Breast epithelium (tissue), 4 donors: ENCODE data around the gene MYO18B. TPM values are rescaled to one million over a fixed set of nuclear protein-coding genes. Genes with fewer than 3 reads are reported as not detected.

Source experiments
- DNase-seq, 2 donors: peaks; one replicate each; pipeline ENCODE4 v3.0.0-alpha.2; 2019; ENCODE audit warnings: low spot score in 2 of 2
- H3K27ac ChIP-seq, 2 donors: fragments of 200-600 bp; sonication (generic) in 1 of 2; one replicate each; pipeline ENCODE4 v1.5.1; 2016 to 2019; ENCODE audit warnings: mild to moderate bottlenecking in 1 of 2
- H3K27me3 ChIP-seq, 2 donors: fragments of 200-600 bp; sonication (generic) in 1 of 2; one replicate each; pipeline versions ENCODE4 v1.5.1 to v1.6.0; 2017 to 2019; ENCODE audit warnings: control low read depth in 1 of 2, mild to moderate bottlenecking in 1 of 2
- H3K36me3 ChIP-seq: fragments of 200-600 bp; one replicate; pipeline ENCODE4 v1.5.1; 2019
- H3K4me1 ChIP-seq, 2 donors: fragments of 200-600 bp; sonication (generic); one replicate each; pipeline ENCODE4 v1.5.1; 2016 to 2019; ENCODE audit warnings: control low read depth in 1 of 2
- H3K4me3 ChIP-seq, 3 donors: fragments of 200-600 bp; sonication (generic); 1 replicate in 2 of 3; 2 replicates in 1 of 3; pipeline ENCODE4 v1.5.1; 2016 to 2019; ENCODE audit warnings: mild to moderate bottlenecking in 3 of 3, moderate library complexity in 2 of 3
- H3K9me3 ChIP-seq, 2 donors: fragments of 200-600 bp; sonication (generic) in 1 of 2; one replicate each; pipeline ENCODE4 v1.5.1; 2016 to 2019; ENCODE audit warnings: control low read depth in 1 of 2
- CTCF ChIP-seq, 3 donors: fragments of 450-650 bp; IDR thresholded peaks; one replicate each; pipeline ENCODE4 v1.5.1; 2016 to 2017; ENCODE audit warnings: antibody characterized with exemption in 3 of 3, mild to moderate bottlenecking in 3 of 3, moderate library complexity in 3 of 3
- POLR2A ChIP-seq: fragments of 450-650 bp; IDR thresholded peaks from one replicate; pipeline ENCODE4 v1.6.1; 2016; ENCODE audit warnings: antibody characterized with exemption, mild to moderate bottlenecking, moderate library complexity
- POLR2AphosphoS5 ChIP-seq, 3 donors: sonication (generic); formaldehyde crosslinking; IDR thresholded peaks; one replicate each; pipeline ENCODE4 v1.6.1; 2017; ENCODE audit warnings: antibody characterized with exemption in 3 of 3
- intact Hi-C: fragments of 100-400 bp; cut with DNase I; formaldehyde crosslinking; loops from one replicate; pipeline ENCODE4 v1.15.1; 2023; ENCODE audit warnings: low total_unique reads
- total RNA-seq, 3 donors: library from RNA; depleted of rRNA; stranded (reverse); fragments of >200 nt; gene quantifications; one replicate each; pipeline ENCODE4 v1.1.0, GENCODE V29; 2016

Gene MYO18B
- total RNA-seq, 3 donors from 2014 or later: under 0.01 to 0.16 (median 0.15) TPM

- Histone ChIP-seq H3K9me3 (no peaks in the 10 kb centered on the region), H3K4me1 (no peaks in the 10 kb centered on the region), H3K27me3 (peaks cover 0 to 22% of the 10 kb centered on the region in 2 donors), H3K36me3 (no peaks in the 10 kb centered on the region), H3K4me3 (no peak overlapping the region), H3K27ac (no peak overlapping the region)
- no peak for DNase-seq
- intact Hi-C loops: no loop called here
- TF ChIP-seq POLR2AphosphoS5 (IDR thresholded peaks at IDR 0.05): no peak
- no peak for TF ChIP-seq CTCF (IDR thresholded peaks at IDR 0.05)
- no peak for TF ChIP-seq POLR2A
These were observed 315.7 kb downstream of the MYO18B start for GRCh38 chr22:26057731-26058130.

DNA sequence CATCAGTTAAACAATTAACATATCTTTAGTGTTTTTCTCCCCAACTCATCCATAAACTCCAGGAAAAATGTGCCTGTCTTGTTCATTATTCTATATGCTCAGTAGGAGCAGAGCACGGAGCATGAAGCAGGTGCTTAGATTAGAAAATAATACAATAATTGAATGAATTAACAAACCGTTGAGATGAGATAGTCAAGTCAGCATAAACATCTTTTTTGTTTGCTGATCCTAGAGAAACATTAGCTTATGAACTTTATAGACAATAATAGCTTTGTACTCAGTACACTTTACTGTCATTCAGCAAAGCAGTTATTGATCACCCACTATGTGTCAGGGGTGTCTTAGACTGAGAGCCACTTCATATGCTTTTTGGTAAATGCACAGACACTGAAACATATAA is 322.1 kb downstream of the MYO18B start:
- no peaks in the 10 kb centered on the region for H3K4me1 ChIP-seq

DNA sequence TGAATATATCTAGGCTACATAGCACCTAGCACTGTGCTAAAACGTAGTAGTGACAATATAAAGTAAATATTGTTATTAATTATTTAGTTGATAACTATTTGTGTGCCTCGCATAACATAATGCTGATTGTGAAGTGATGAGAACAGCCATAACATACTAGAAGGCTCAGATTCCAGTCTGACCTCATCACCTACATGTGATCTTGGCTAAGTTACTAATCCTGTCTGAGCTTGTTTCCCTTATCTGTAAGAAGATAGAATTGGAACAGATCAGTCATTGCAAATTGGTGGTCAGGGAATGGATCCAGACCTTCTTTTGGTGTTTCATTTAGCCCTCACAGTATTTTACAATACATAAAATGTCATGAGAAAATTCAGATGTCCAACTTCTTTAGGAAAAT is 323.9 kb downstream of the MYO18B start:
- DNase-seq: no peak
- peaks cover 0 to 4% of the 10 kb centered on the region in 2 donors for H3K27me3 ChIP-seq
- no peak overlapping the region for H3K4me3 ChIP-seq
- no peaks in the 10 kb centered on the region for H3K4me1 ChIP-seq
- intact Hi-C loops: no loop called here
- TF ChIP-seq POLR2AphosphoS5 (IDR thresholded peaks at IDR 0.05): no peak
- H3K27ac ChIP-seq: no peak overlapping the region
- no peaks in the 10 kb centered on the region for H3K9me3 ChIP-seq
- no peaks in the 10 kb centered on the region for H3K36me3 ChIP-seq

More for the DNA sequence above, 322.1 kb downstream of the MYO18B start:
- intact Hi-C loops: no loop called here
- H3K27ac ChIP-seq: no peak overlapping the region
- TF ChIP-seq CTCF (IDR thresholded peaks at IDR 0.05) (no peak), POLR2AphosphoS5 (IDR thresholded peaks at IDR 0.05) (no peak), POLR2A (no peak)
- no peaks in the 10 kb centered on the region for H3K36me3 ChIP-seq
- DNase-seq: no peak
- no peaks in the 10 kb centered on the region for H3K9me3 ChIP-seq
- peaks cover 0 to 4% of the 10 kb centered on the region in 2 donors for H3K27me3 ChIP-seq
- no peak overlapping the region for H3K4me3 ChIP-seq

DNA sequence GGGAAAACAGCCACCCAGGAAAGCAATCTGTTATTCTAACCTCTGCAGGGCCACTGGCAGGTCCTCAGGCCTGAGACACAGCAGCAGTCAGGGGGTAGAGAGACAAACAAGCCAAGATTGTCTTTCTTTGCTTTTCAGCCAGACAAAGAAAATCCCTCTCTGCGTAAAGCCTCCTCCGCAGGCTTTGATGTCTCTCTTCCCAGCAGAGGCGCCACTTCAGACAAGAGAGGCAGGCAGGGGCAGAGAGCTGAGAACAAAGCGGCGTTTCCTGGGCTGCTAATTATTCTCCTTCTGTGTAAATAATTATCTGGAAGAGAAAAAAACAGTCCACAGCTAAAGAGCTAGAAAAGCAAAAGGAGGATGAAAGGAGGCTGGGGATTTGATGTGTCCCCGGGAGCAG is 324.5 kb downstream of the MYO18B start:
- H3K4me1 ChIP-seq: no peaks in the 10 kb centered on the region
- peaks cover 0 to 4% of the 10 kb centered on the region in 2 donors for H3K27me3 ChIP-seq
- TF ChIP-seq POLR2A (no peak), CTCF (IDR thresholded peaks at IDR 0.05) (no peak), POLR2AphosphoS5 (IDR thresholded peaks at IDR 0.05) (no peak)
- no peak overlapping the region for H3K27ac ChIP-seq
- no peak for DNase-seq
- intact Hi-C loops: no loop called here
- no peaks in the 10 kb centered on the region for H3K36me3 ChIP-seq
- H3K9me3 ChIP-seq: no peaks in the 10 kb centered on the region
- H3K4me3 ChIP-seq: no peak overlapping the region

GRCh38 chr22:26068571-26068970 is 326.6 kb downstream of the MYO18B start:
- Histone ChIP-seq H3K9me3 (no peaks in the 10 kb centered on the region), H3K4me1 (no peaks in the 10 kb centered on the region), H3K4me3 (no peak overlapping the region), H3K27me3 (peaks cover 0 to 8% of the 10 kb centered on the region in 2 donors), H3K36me3 (no peaks in the 10 kb centered on the region), H3K27ac (no peak overlapping the region)
- intact Hi-C loops: no loop called here
- no peak for DNase-seq
- TF ChIP-seq POLR2A: no peak
- no peak for TF ChIP-seq CTCF (IDR thresholded peaks at IDR 0.05)
- no peak for TF ChIP-seq POLR2AphosphoS5 (IDR thresholded peaks at IDR 0.05)

DNA sequence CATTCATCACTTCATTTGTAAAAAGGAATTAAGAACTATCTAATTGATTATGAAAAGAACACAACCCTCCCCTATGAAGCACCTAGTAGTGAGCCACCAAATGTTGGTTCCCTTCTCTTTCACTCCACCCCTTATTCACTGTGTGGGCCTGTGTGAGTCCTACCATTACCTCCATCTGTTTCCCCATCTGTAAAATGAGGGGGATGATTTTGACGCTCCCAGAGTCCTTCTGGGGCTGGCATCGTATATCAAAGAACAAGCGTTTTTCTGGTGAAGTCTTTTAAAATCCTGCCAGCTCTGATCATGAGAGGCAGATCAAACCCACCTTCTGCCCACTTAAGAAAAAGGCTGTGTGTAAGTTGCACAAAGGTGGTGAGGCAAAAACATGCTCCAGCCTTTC is 330.6 kb downstream of the MYO18B start:
- Histone ChIP-seq H3K4me3 (no peak overlapping the region), H3K27ac (no peak overlapping the region), H3K36me3 (no peaks in the 10 kb centered on the region), H3K27me3 (peaks cover 0 to 22% of the 10 kb centered on the region in 2 donors), H3K9me3 (no peaks in the 10 kb centered on the region), H3K4me1 (no peaks in the 10 kb centered on the region)
- intact Hi-C loops: no loop called here
- TF ChIP-seq POLR2AphosphoS5 (IDR thresholded peaks at IDR 0.05): no peak
- no peak for TF ChIP-seq POLR2A
- no peak for TF ChIP-seq CTCF (IDR thresholded peaks at IDR 0.05)
- DNase-seq: no peak
